ENCODE results near the gene TCF25.

The TCF25 gene

DNA sequence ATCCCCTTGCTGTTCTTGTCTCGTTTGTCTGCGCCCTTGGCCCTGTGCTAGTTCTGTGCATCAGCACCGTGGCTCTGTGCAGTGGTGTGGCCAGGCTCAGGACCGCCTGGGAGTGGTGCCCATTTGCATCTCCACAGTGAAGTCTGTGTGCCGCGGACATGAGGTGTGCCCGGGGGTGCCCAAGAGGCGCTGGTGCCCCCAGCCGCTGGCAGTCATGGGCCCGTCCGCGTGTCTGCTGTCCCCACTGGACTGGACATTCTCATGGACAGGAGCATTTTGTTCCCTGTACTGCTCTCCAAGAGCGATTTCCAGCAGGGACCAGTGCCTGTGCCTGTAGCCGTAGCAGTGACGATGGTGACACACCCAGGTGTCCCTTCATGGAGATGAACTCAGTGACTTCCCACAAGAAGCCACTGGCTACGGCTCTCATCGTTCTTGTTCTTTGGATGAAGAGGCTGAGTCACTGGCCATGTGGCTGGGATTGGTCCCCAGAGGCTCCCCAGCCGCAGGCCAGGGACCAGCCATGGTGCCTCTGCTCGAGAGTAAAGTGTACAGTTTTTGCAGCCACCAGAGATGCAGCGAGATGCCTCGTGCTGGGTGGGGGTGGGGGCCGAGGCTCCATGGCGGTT is 32.2 kb downstream of the TCF25 start:
- Histone ChIP-seq H3K27ac (ENCODE audit: low read depth in 2 of 2, low read length in 2 of 2) (no peak overlapping the region), H3K9ac (ENCODE audit: low read depth in 1 of 2, low read length in 2 of 2) (no peak overlapping the region), H3K27me3 (ENCODE audit: control insufficient read depth in 2 of 2, insufficient read depth in 2 of 2, low read length in 2 of 2) (no peaks in the 10 kb centered on the region), H3K4me1 (ENCODE audit: control insufficient read depth in 2 of 2, insufficient read depth in 2 of 2, low read length in 2 of 2) (no peaks in the 10 kb centered on the region), H3K9me3 (ENCODE audit: control insufficient read depth in 2 of 2, low read length in 2 of 2) (no peaks in the 10 kb centered on the region), H3K4me3 (ENCODE audit: low read length in 2 of 2) (no peak overlapping the region), H3K36me3 (ENCODE audit: control insufficient read depth in 2 of 2, insufficient read depth in 2 of 2, low read length in 2 of 2) (peaks cover 45 to 59% of the 10 kb centered on the region in 2 donors)

DNA sequence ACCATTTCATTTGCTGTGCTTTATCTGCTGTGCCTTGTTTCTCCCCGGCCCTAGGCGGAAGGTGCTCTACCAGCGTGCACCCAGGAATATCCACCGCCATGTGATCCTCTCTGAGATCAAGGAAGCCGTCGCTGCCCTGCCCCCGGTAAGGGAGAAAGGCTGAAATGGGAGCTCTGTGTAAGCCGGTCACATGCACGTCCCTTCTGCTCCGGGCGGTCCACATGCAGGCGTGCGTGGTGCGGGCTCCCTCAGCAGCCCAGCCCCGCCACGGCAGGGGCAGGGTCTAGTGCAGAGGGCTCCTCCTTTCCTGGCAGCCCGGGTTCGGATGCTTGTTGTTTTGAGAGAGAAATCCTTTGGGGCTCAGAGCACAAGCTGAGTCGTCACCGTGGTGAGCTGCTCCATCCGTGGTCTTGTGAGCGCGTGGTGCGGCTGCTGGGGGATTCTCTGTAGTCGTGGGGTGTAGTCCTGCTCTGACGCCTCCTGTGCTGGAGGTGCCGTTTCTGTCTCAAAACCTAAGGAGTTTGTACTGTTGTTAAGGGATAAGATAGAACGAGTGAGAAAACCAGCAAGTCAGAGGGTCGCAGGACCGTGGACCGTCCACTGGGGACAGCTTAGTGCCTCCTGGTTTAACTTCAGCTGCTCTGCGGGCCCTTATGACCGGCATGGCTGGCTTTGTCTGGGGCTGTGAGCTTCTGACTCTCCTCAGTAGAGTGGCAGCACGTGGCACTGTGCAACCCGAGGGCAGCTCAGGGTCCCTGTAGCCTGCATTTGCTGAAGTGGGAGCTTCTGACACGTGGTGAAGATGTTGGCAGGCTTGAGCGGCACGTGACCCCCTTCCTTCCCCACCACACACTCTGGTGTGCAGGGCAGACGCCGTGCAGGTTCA is 33.0 kb downstream of the TCF25 start:
- H3K27me3 ChIP-seq (ENCODE audit: control insufficient read depth in 2 of 2, insufficient read depth in 2 of 2, low read length in 2 of 2): no peaks in the 10 kb centered on the region
- H3K4me1 ChIP-seq (ENCODE audit: control insufficient read depth in 2 of 2, insufficient read depth in 2 of 2, low read length in 2 of 2): no peaks in the 10 kb centered on the region
- peaks cover 43 to 60% of the 10 kb centered on the region in 2 donors for H3K36me3 ChIP-seq (ENCODE audit: control insufficient read depth in 2 of 2, insufficient read depth in 2 of 2, low read length in 2 of 2)
- H3K27ac ChIP-seq (ENCODE audit: low read depth in 2 of 2, low read length in 2 of 2): no peak overlapping the region
- no peak overlapping the region for H3K9ac ChIP-seq (ENCODE audit: low read depth in 1 of 2, low read length in 2 of 2)
- H3K9me3 ChIP-seq (ENCODE audit: control insufficient read depth in 2 of 2, low read length in 2 of 2): no peaks in the 10 kb centered on the region
- no peak overlapping the region for H3K4me3 ChIP-seq (ENCODE audit: low read length in 2 of 2)

DNA sequence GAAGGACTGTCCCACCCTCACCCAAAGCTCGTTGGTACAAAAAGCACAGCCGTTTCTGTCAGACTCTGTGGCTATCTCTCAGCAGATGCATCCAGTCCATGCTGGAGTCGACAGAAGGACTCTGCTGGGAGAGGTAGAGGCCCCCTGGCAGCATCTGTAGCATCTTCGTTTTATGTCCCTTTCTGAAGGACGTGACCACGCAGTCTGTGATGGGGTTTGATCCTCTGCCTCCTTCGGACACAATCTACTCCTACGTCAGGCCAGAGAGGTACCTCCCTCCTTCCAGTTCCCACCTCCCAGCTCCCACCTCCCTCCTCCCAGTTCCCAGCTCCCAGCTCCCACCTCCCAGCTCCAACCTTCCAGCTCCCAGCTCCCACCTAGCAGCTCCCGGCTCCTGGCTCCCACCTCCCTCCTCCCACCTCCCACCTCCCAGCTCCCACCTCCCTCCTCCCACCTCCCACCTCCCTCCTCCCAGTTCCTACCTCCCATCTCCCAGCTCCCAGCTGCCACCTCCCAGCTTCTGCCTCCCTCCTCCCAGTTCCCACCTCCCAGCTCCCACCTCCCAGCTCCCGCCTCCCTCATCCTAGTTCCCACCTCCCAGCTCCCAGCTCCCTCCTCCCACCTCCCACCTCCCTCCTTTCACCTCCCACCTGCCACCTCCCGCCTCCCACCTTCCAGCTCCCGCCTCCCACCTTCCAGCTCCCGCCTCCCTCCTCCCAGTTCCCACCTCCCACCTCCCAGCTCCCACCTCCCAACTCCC is 33.8 kb downstream of the TCF25 start:
- Histone ChIP-seq H3K4me3 (ENCODE audit: low read length in 2 of 2) (no peak overlapping the region), H3K27ac (ENCODE audit: low read depth in 2 of 2, low read length in 2 of 2) (no peak overlapping the region), H3K27me3 (ENCODE audit: control insufficient read depth in 2 of 2, insufficient read depth in 2 of 2, low read length in 2 of 2) (no peaks in the 10 kb centered on the region), H3K9me3 (ENCODE audit: control insufficient read depth in 2 of 2, low read length in 2 of 2) (no peaks in the 10 kb centered on the region), H3K36me3 (ENCODE audit: control insufficient read depth in 2 of 2, insufficient read depth in 2 of 2, low read length in 2 of 2) (peaks cover 45 to 65% of the 10 kb centered on the region in 2 donors), H3K9ac (ENCODE audit: low read depth in 1 of 2, low read length in 2 of 2) (no peak overlapping the region), H3K4me1 (ENCODE audit: control insufficient read depth in 2 of 2, insufficient read depth in 2 of 2, low read length in 2 of 2) (no peaks in the 10 kb centered on the region)

DNA sequence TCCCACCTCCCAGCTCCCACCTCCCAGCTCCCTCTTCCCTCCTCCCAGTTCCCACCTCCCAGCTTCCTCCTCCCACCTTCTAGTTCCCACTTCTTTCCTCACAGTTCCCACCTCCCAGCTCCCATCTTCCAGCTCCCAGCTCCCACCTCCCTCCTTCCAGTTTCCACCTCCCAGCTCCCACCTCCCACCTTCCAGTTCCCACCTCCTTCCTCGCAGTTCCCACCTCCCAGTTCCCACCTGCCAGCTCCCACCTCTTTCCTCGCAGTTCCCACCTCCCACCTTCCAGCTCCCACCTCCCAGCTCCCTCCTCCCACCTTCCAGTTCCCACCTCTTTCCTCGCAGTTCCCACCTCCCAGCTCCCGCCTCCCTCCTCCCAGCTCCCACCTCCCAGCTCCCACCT is 34.8 kb downstream of the TCF25 start:
- Histone ChIP-seq H3K9me3 (ENCODE audit: control insufficient read depth in 2 of 2, low read length in 2 of 2) (no peaks in the 10 kb centered on the region), H3K27ac (ENCODE audit: low read depth in 2 of 2, low read length in 2 of 2) (no peak overlapping the region), H3K9ac (ENCODE audit: low read depth in 1 of 2, low read length in 2 of 2) (no peak overlapping the region), H3K4me1 (ENCODE audit: control insufficient read depth in 2 of 2, insufficient read depth in 2 of 2, low read length in 2 of 2) (no peaks in the 10 kb centered on the region), H3K36me3 (ENCODE audit: control insufficient read depth in 2 of 2, insufficient read depth in 2 of 2, low read length in 2 of 2) (peaks cover 45 to 61% of the 10 kb centered on the region in 2 donors), H3K4me3 (ENCODE audit: low read length in 2 of 2) (no peak overlapping the region), H3K27me3 (ENCODE audit: control insufficient read depth in 2 of 2, insufficient read depth in 2 of 2, low read length in 2 of 2) (no peaks in the 10 kb centered on the region)

DNA sequence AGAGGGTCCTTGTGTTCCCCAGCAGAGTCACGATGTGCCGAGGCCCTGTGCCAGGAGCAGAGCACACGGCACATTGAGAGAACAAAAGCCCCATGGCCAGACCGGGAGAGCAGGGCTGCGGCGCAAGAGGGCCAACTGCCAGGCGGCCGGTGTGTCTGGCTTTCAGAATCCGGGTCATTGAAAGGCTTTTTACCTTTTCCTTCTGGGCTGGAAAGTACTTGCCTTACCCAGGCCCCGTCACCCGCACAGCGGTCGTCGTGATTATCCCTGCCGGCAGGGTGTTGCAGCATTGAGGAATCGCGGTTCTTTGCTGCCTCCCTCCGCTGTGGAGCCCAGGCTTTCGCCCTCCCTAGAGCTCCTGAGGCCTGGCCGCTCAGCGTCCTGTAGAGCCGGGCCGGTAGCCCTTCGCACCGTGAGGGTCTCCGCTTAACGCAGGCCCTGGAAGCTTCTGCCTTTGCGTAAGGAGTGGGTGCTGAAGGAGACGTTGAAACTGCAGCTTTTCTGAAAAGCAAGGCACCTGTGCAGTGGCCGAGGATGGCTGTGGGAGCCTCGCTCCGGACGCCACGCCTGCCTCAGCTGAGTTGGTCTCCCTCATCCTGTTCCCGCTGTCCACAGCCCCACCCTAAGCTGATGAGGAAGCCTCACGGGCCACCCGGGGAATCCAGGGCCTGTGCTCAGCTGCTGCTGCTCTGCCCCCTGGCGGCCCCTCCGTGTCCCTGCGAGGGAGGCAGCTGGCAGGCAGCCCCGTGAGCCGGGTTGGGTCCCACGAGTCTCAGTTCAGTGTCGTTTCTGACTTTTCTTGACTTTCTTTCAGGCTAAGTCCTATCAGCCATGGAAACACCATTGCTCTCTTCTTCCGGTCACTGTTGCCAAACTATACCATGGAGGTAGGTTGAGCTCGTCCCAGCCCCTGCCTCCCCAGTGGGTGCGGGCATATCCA is 36.7 kb downstream of the TCF25 start:
- no peaks in the 10 kb centered on the region for H3K9me3 ChIP-seq (ENCODE audit: control insufficient read depth in 2 of 2, low read length in 2 of 2)
- H3K27me3 ChIP-seq (ENCODE audit: control insufficient read depth in 2 of 2, insufficient read depth in 2 of 2, low read length in 2 of 2): no peaks in the 10 kb centered on the region
- H3K9ac ChIP-seq (ENCODE audit: low read depth in 1 of 2, low read length in 2 of 2): no peak overlapping the region
- H3K36me3 ChIP-seq (ENCODE audit: control insufficient read depth in 2 of 2, insufficient read depth in 2 of 2, low read length in 2 of 2): peaks cover 30 to 48% of the 10 kb centered on the region in 2 donors
- no peak overlapping the region for H3K27ac ChIP-seq (ENCODE audit: low read depth in 2 of 2, low read length in 2 of 2)
- H3K4me1 ChIP-seq (ENCODE audit: control insufficient read depth in 2 of 2, insufficient read depth in 2 of 2, low read length in 2 of 2): no peaks in the 10 kb centered on the region
- no peak overlapping the region for H3K4me3 ChIP-seq (ENCODE audit: low read length in 2 of 2)

DNA sequence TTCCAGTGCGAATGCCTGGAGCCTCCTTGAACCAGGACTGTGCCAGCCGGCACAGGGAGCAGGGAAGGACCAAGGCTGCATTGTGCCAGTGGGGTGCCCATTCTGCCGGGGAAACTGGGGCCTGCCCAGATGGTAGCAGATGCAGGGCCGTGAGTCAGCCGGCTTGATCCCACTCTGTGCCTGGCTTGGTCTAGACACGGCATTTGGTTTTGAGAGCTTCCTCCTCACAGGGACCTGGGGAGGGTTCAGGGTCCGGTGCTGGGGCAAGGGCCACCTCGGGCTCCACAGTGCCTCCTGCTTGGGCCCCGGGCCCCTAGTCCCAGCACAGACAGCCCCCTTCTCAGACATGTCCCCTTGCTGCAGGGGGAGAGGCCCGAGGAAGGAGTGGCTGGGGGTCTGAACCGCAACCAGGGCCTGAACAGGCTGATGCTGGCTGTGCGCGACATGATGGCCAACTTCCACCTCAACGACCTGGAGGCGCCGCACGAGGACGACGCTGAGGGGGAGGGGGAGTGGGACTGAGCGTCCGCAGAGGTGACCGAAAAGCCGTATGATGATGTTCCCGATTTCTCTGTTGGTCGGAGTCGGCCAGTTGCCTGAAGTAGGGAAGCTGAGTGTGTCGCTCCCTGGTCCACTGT is 37.4 kb downstream of the TCF25 start:
- Histone ChIP-seq H3K9ac (ENCODE audit: low read depth in 1 of 2, low read length in 2 of 2) (no peak overlapping the region), H3K4me1 (ENCODE audit: control insufficient read depth in 2 of 2, insufficient read depth in 2 of 2, low read length in 2 of 2) (no peaks in the 10 kb centered on the region), H3K27me3 (ENCODE audit: control insufficient read depth in 2 of 2, insufficient read depth in 2 of 2, low read length in 2 of 2) (no peaks in the 10 kb centered on the region), H3K36me3 (ENCODE audit: control insufficient read depth in 2 of 2, insufficient read depth in 2 of 2, low read length in 2 of 2) (peaks cover 25 to 40% of the 10 kb centered on the region in 2 donors), H3K4me3 (ENCODE audit: low read length in 2 of 2) (no peak overlapping the region), H3K27ac (ENCODE audit: low read depth in 2 of 2, low read length in 2 of 2) (no peak overlapping the region), H3K9me3 (ENCODE audit: control insufficient read depth in 2 of 2, low read length in 2 of 2) (no peaks in the 10 kb centered on the region)

DNA sequence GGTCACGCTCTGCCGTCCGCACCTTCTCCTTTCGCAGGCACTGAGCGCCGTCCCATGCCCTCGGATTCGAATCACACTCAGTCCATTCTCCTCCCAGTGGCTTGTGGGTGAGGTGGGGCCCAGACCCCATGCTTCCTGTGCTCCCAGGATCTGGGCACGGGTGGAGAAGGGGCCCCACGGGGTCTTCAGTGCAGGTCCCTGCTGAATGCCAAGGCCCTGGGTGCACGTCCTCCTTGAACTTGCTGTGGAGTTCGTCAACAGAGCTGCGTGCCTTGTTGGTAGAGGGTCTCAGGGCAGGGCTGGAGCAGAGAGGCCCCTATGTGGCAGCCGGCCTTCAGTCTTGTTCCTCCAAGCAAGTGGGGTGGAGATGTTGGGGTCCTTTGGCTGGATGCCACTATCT is 38.0 kb downstream of the TCF25 start:
- H3K27ac ChIP-seq (ENCODE audit: low read depth in 2 of 2, low read length in 2 of 2): no peak overlapping the region
- no peak overlapping the region for H3K9ac ChIP-seq (ENCODE audit: low read depth in 1 of 2, low read length in 2 of 2)
- H3K4me1 ChIP-seq (ENCODE audit: control insufficient read depth in 2 of 2, insufficient read depth in 2 of 2, low read length in 2 of 2): no peaks in the 10 kb centered on the region
- H3K4me3 ChIP-seq (ENCODE audit: low read length in 2 of 2): no peak overlapping the region
- no peaks in the 10 kb centered on the region for H3K9me3 ChIP-seq (ENCODE audit: control insufficient read depth in 2 of 2, low read length in 2 of 2)
- peaks cover 20 to 35% of the 10 kb centered on the region in 2 donors for H3K36me3 ChIP-seq (ENCODE audit: control insufficient read depth in 2 of 2, insufficient read depth in 2 of 2, low read length in 2 of 2)
- H3K27me3 ChIP-seq (ENCODE audit: control insufficient read depth in 2 of 2, insufficient read depth in 2 of 2, low read length in 2 of 2): no peaks in the 10 kb centered on the region

DNA sequence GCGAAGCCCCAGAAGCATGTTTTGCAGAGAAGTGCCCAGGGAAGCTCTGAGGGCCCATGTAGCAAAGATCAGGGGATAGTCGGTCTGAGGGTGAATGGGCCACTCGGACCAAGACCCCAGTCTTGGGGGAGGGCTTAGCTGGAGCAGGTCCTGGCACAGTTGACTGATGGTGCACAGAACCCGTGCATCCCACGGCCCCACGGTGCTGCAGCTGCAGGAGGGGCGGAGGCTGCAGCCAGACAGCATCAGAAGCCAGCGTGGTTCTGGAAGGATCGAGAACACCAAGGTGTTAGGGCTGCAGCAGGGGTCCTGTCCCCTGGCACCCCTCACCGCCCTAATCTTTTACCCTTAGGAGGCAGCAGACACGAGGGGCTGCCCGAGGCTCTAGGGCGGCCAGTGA is 38.8 kb downstream of the TCF25 start:
- no peak overlapping the region for H3K4me3 ChIP-seq (ENCODE audit: low read length in 2 of 2)
- H3K27ac ChIP-seq (ENCODE audit: low read depth in 2 of 2, low read length in 2 of 2): no peak overlapping the region

DNA sequence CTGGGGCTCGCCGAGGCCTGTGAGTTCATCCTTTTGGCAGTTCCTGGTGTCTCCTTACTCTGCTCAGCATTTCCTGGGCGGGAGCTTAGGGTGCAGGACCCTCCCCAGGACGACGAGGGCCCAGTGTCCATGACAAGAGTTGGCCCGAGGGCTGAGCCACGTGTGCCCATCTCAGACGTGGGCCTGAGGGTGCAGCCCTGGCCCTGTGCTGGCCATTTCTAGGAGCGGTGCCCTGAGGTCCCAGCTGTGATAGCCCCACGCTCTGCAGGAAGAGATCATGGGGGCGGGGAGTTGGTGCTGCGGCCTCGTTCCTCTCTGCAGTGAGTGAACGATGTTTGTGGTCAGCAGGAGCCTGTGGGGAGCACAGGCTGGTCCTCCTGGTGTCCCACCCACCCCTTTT is 39.2 kb downstream of the TCF25 start:
- H3K36me3 ChIP-seq (ENCODE audit: control insufficient read depth in 2 of 2, insufficient read depth in 2 of 2, low read length in 2 of 2): peaks cover 12 to 27% of the 10 kb centered on the region in 2 donors
- H3K27me3 ChIP-seq (ENCODE audit: control insufficient read depth in 2 of 2, insufficient read depth in 2 of 2, low read length in 2 of 2): no peaks in the 10 kb centered on the region
- H3K4me3 ChIP-seq (ENCODE audit: low read length in 2 of 2): no peak overlapping the region
- no peaks in the 10 kb centered on the region for H3K9me3 ChIP-seq (ENCODE audit: control insufficient read depth in 2 of 2, low read length in 2 of 2)
- H3K4me1 ChIP-seq (ENCODE audit: control insufficient read depth in 2 of 2, insufficient read depth in 2 of 2, low read length in 2 of 2): peaks cover 2 to 4% of the 10 kb centered on the region in 2 donors
- no peak overlapping the region for H3K27ac ChIP-seq (ENCODE audit: low read depth in 2 of 2, low read length in 2 of 2)
- no peak overlapping the region for H3K9ac ChIP-seq (ENCODE audit: low read depth in 1 of 2, low read length in 2 of 2)

More for the DNA sequence above, 38.8 kb downstream of the TCF25 start:
- Histone ChIP-seq H3K9ac (ENCODE audit: low read depth in 1 of 2, low read length in 2 of 2) (no peak overlapping the region), H3K27me3 (ENCODE audit: control insufficient read depth in 2 of 2, insufficient read depth in 2 of 2, low read length in 2 of 2) (no peaks in the 10 kb centered on the region), H3K36me3 (ENCODE audit: control insufficient read depth in 2 of 2, insufficient read depth in 2 of 2, low read length in 2 of 2) (peaks cover 12 to 27% of the 10 kb centered on the region in 2 donors), H3K4me1 (ENCODE audit: control insufficient read depth in 2 of 2, insufficient read depth in 2 of 2, low read length in 2 of 2) (no peaks in the 10 kb centered on the region), H3K9me3 (ENCODE audit: control insufficient read depth in 2 of 2, low read length in 2 of 2) (no peaks in the 10 kb centered on the region)

All from mucosa of rectum (tissue), 2 donors.